ENCODE measurements around the gene ZFHX2.

The ZFHX2 gene

GRCh38 chr14:23482823-23483148 lies 68.8 kb downstream of the ZFHX2 start:
- Histone ChIP-seq H3K36me3 (ENCODE audit: control insufficient read depth, insufficient read depth, low read length) (peaks cover 3% of the 10 kb centered on the region), H3K4me3 (ENCODE audit: low read depth, low read length) (no peak overlapping the region), H3K4me1 (ENCODE audit: control insufficient read depth, insufficient read depth, low read length) (peaks cover 38% of the 10 kb centered on the region), H3K27me3 (ENCODE audit: control insufficient read depth, insufficient read depth, low read length) (no peaks in the 10 kb centered on the region), H3K9ac (ENCODE audit: low read depth, low read length) (no peak overlapping the region), H3K9me3 (ENCODE audit: control insufficient read depth, insufficient read depth, low read length) (no peaks in the 10 kb centered on the region)

GRCh38 chr14:23481979-23482822 lies 69.4 kb downstream of the ZFHX2 start:
- peaks cover 38% of the 10 kb centered on the region for H3K4me1 ChIP-seq (ENCODE audit: control insufficient read depth, insufficient read depth, low read length)
- no peak overlapping the region for H3K9ac ChIP-seq (ENCODE audit: low read depth, low read length)
- peaks cover 8% of the 10 kb centered on the region for H3K36me3 ChIP-seq (ENCODE audit: control insufficient read depth, insufficient read depth, low read length)
- no peaks in the 10 kb centered on the region for H3K27me3 ChIP-seq (ENCODE audit: control insufficient read depth, insufficient read depth, low read length)
- H3K9me3 ChIP-seq (ENCODE audit: control insufficient read depth, insufficient read depth, low read length) = no peaks in the 10 kb centered on the region
- peak overlapping the region; percentile 36 for H3K4me3 ChIP-seq (ENCODE audit: low read depth, low read length)

GRCh38 chr14:23481362-23481970 lies 70.1 kb downstream of the ZFHX2 start:
- no peaks in the 10 kb centered on the region for H3K9me3 ChIP-seq (ENCODE audit: control insufficient read depth, insufficient read depth, low read length)
- H3K27me3 ChIP-seq (ENCODE audit: control insufficient read depth, insufficient read depth, low read length) = no peaks in the 10 kb centered on the region
- H3K4me3 ChIP-seq (ENCODE audit: low read depth, low read length) = no peak overlapping the region
- no peak overlapping the region for H3K9ac ChIP-seq (ENCODE audit: low read depth, low read length)
- peaks cover 12% of the 10 kb centered on the region for H3K36me3 ChIP-seq (ENCODE audit: control insufficient read depth, insufficient read depth, low read length)
- H3K4me1 ChIP-seq (ENCODE audit: control insufficient read depth, insufficient read depth, low read length) = peaks cover 38% of the 10 kb centered on the region

- Histone ChIP-seq H3K36me3 (ENCODE audit: control insufficient read depth, insufficient read depth, low read length) (peaks cover 29% of the 10 kb centered on the region), H3K9ac (ENCODE audit: low read depth, low read length) (no peak overlapping the region), H3K9me3 (ENCODE audit: control insufficient read depth, insufficient read depth, low read length) (no peaks in the 10 kb centered on the region), H3K4me1 (ENCODE audit: control insufficient read depth, insufficient read depth, low read length) (peaks cover 14% of the 10 kb centered on the region), H3K4me3 (ENCODE audit: low read depth, low read length) (no peak overlapping the region), H3K27me3 (ENCODE audit: control insufficient read depth, insufficient read depth, low read length) (no peaks in the 10 kb centered on the region)
These were observed 73.3 kb downstream of the ZFHX2 start for GRCh38 chr14:23478109-23478759.

DNA sequence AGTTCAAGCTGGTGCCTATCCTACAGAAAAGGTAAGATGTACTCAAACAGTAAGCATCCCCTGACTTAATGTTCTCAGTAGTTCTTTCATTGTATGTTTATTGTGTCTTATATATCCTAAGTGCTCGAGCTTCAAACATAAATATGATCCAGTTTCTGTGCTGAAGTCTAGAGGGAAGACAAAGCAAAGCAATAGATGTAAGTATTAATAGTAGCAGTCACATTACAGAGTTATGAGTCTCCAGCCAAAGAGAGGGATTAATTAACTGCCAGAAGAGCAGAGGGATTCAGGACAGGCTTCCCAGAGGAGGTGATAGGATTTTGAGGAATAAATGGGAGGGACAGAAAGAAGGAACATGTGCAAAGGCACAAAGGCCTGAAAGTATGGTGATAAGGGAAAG lies 80.6 kb downstream of the ZFHX2 start:
- H3K9ac ChIP-seq (ENCODE audit: low read depth, low read length) = no peak overlapping the region
- peaks cover 18% of the 10 kb centered on the region for H3K36me3 ChIP-seq (ENCODE audit: control insufficient read depth, insufficient read depth, low read length)
- H3K9me3 ChIP-seq (ENCODE audit: control insufficient read depth, insufficient read depth, low read length) = no peaks in the 10 kb centered on the region
- H3K27me3 ChIP-seq (ENCODE audit: control insufficient read depth, insufficient read depth, low read length) = no peaks in the 10 kb centered on the region
- peak overlapping the region; percentile 99 for H3K4me3 ChIP-seq (ENCODE audit: low read depth, low read length)
- H3K4me1 ChIP-seq (ENCODE audit: control insufficient read depth, insufficient read depth, low read length) = peaks cover 3% of the 10 kb centered on the region
